ENCODE data around the gene STAT5A. TPM values are rescaled to one million over a fixed set of nuclear protein-coding genes. Genes with fewer than 3 reads are reported as not detected.

STAT5A gene
- total RNA-seq, 4 donors from 2014 or later: 151 to 200 (median 171) TPM

- ATAC-seq (ENCODE audit: low FRiP score): no peak
- TF ChIP-seq CTCF (IDR thresholded peaks at IDR 0.05): no peak
- peak; percentile 18 for DNase-seq (ENCODE audit: low spot score)
These were observed 1.7 kb upstream of the STAT5A start for GRCh38 chr17:42286411-42287221.

GRCh38 chr17:42287305-42287976 lies 857 bp upstream of the STAT5A start:
- ATAC-seq (ENCODE audit: low FRiP score) (peak; percentile 55), DNase-seq (ENCODE audit: low spot score) (peak; percentile 28)
- TF ChIP-seq CTCF (IDR thresholded peaks at IDR 0.05): no peak

GRCh38 chr17:42288803-42289610 lies 709 bp downstream of the STAT5A start:
- TF ChIP-seq CTCF (IDR thresholded peaks at IDR 0.05): no peak
- ATAC-seq (ENCODE audit: low FRiP score) (peak; percentile 9), DNase-seq (ENCODE audit: low spot score) (peak; percentile 24)

GRCh38 chr17:42289611-42290181 lies 1.4 kb downstream of the STAT5A start:
- no peak for ATAC-seq (ENCODE audit: low FRiP score)
- no peak for TF ChIP-seq CTCF (IDR thresholded peaks at IDR 0.05)
- DNase-seq (ENCODE audit: low spot score): no peak

- TF ChIP-seq CTCF (IDR thresholded peaks at IDR 0.05): no peak
- DNase-seq (ENCODE audit: low spot score) (no peak), ATAC-seq (ENCODE audit: low FRiP score) (no peak)
These were observed 2.3 kb downstream of the STAT5A start for GRCh38 chr17:42290577-42290976.

- ATAC-seq (ENCODE audit: low FRiP score) (no peak), DNase-seq (ENCODE audit: low spot score) (no peak)
- no peak for TF ChIP-seq CTCF (IDR thresholded peaks at IDR 0.05)
These were observed 2.8 kb downstream of the STAT5A start for GRCh38 chr17:42291129-42291528.
